Tibial nerve (tissue), 4 donors: Measurements from ENCODE around the gene VARS2.

Experiments
- CTCF ChIP-seq, 5 experiments: fragments of 200-600 bp in 3 of 5; fragments of 450-650 bp in 2 of 5; sonication (generic) in 3 of 5; IDR thresholded peaks; one replicate each; pipeline ENCODE4 v1.5.1; 2016 to 2019; ENCODE audit warnings: antibody characterized with exemption in 5 of 5, mild to moderate bottlenecking in 3 of 5, moderate library complexity in 2 of 5
- EP300 ChIP-seq, 2 donors: sonication (generic); formaldehyde crosslinking; IDR thresholded peaks; one replicate each; pipeline ENCODE4 v1.6.1; 2017; ENCODE audit warnings: antibody characterized with exemption in 2 of 2, mild to moderate bottlenecking in 1 of 2
- POLR2A ChIP-seq, 2 donors: fragments of 450-650 bp; IDR thresholded peaks; one replicate each; pipeline ENCODE4 v1.6.1; 2017; ENCODE audit warnings: antibody characterized with exemption in 2 of 2, mild to moderate bottlenecking in 2 of 2, moderate library complexity in 2 of 2

GRCh38 chr6:30947231-30947630 lies 33.2 kb downstream of the VARS2 start:
- no peak for TF ChIP-seq CTCF (IDR thresholded peaks at IDR 0.05)
- TF ChIP-seq POLR2A (IDR thresholded peaks at IDR 0.05) = no peak
- TF ChIP-seq EP300 (IDR thresholded peaks at IDR 0.05) = no peak
